Measurements from ENCODE around the gene INO80. TPM values are rescaled to one million over a fixed set of nuclear protein-coding genes. Genes with fewer than 3 reads are reported as not detected.

The INO80 gene
- total and polyA plus RNA-seq, 2 donors (not counting 1 experiment from before 2014, with no cell fraction given): 5.7 to 34.0 TPM

GRCh38 chr15:40949756-40950207, 166.3 kb downstream of the INO80 start:
- Histone ChIP-seq H3K79me2 (ENCODE audit: control insufficient read depth, insufficient read depth, low read length) (no peaks in the 10 kb centered on the region), H3K36me3 (ENCODE audit: control insufficient read depth, insufficient read depth, low read length) (no peaks in the 10 kb centered on the region), H2AFZ (ENCODE audit: low read length) (no peak overlapping the region), H3K27me3 (ENCODE audit: control insufficient read depth, insufficient read depth, low read length) (no peaks in the 10 kb centered on the region), H3K9me3 (ENCODE audit: control insufficient read depth, insufficient read depth, low read depth, low read length) (no peaks in the 10 kb centered on the region), H3K27ac (ENCODE audit: insufficient read depth, low read length) (no peak overlapping the region), H4K20me1 (ENCODE audit: control insufficient read depth, extremely low read depth, insufficient read depth, low read length) (no peaks in the 10 kb centered on the region), H3K4me2 (ENCODE audit: extremely low read depth, insufficient read depth, low read length) (no peak overlapping the region), H3K4me3 (replicated peaks in 1 of 4; ENCODE audit: control extremely low read depth in 1 of 4, insufficient read depth in 1 of 4, low read depth in 3 of 4, low read length in 4 of 4) (no peak overlapping the region), H3K4me1 (ENCODE audit: control insufficient read depth, extremely low read depth, insufficient read depth, low read length) (no peaks in the 10 kb centered on the region), H3K9ac (ENCODE audit: insufficient read depth, low read length) (no peak overlapping the region)
- TF ChIP-seq EZH2 (IDR thresholded peaks at IDR 0.05; ENCODE audit: low read length, missing control alignments) (no peak), CTCF (conservative IDR thresholded peaks at IDR 0.05 in 1 of 2, IDR thresholded peaks at IDR 0.05 in 1 of 2; ENCODE audit: low read depth in 1 of 2, low read length in 2 of 2) (no peak)
- no peak for DNase-seq (ENCODE audit: low read depth in 2 of 2)

GRCh38 chr15:40948706-40949473, 167.2 kb downstream of the INO80 start:
- Histone ChIP-seq H3K4me2 (ENCODE audit: extremely low read depth, insufficient read depth, low read length) (no peak overlapping the region), H2AFZ (ENCODE audit: low read length) (no peak overlapping the region), H3K79me2 (ENCODE audit: control insufficient read depth, insufficient read depth, low read length) (no peaks in the 10 kb centered on the region), H3K27ac (ENCODE audit: insufficient read depth, low read length) (no peak overlapping the region), H3K4me3 (replicated peaks in 1 of 4; ENCODE audit: control extremely low read depth in 1 of 4, insufficient read depth in 1 of 4, low read depth in 3 of 4, low read length in 4 of 4) (no peak overlapping the region), H3K27me3 (ENCODE audit: control insufficient read depth, insufficient read depth, low read length) (no peaks in the 10 kb centered on the region), H3K9ac (ENCODE audit: insufficient read depth, low read length) (no peak overlapping the region), H4K20me1 (ENCODE audit: control insufficient read depth, extremely low read depth, insufficient read depth, low read length) (no peaks in the 10 kb centered on the region), H3K4me1 (ENCODE audit: control insufficient read depth, extremely low read depth, insufficient read depth, low read length) (no peaks in the 10 kb centered on the region), H3K36me3 (ENCODE audit: control insufficient read depth, insufficient read depth, low read length) (no peaks in the 10 kb centered on the region), H3K9me3 (ENCODE audit: control insufficient read depth, insufficient read depth, low read depth, low read length) (no peaks in the 10 kb centered on the region)
- no peak for DNase-seq (ENCODE audit: low read depth in 2 of 2)
- TF ChIP-seq EZH2 (IDR thresholded peaks at IDR 0.05; ENCODE audit: low read length, missing control alignments): no peak
- TF ChIP-seq CTCF (conservative IDR thresholded peaks at IDR 0.05 in 1 of 2, IDR thresholded peaks at IDR 0.05 in 1 of 2; ENCODE audit: low read depth in 1 of 2, low read length in 2 of 2): no peak

GRCh38 chr15:40944510-40945296, 171.4 kb downstream of the INO80 start:
- H3K36me3 ChIP-seq (ENCODE audit: control insufficient read depth, insufficient read depth, low read length): no peaks in the 10 kb centered on the region
- H4K20me1 ChIP-seq (ENCODE audit: control insufficient read depth, extremely low read depth, insufficient read depth, low read length): no peaks in the 10 kb centered on the region
- H3K4me2 ChIP-seq (ENCODE audit: extremely low read depth, insufficient read depth, low read length): no peak overlapping the region
- H2AFZ ChIP-seq (ENCODE audit: low read length): no peak overlapping the region
- peaks cover 18% of the 10 kb centered on the region for H3K4me1 ChIP-seq (ENCODE audit: control insufficient read depth, extremely low read depth, insufficient read depth, low read length)
- no peak overlapping the region for H3K4me3 ChIP-seq (replicated peaks in 1 of 4; ENCODE audit: control extremely low read depth in 1 of 4, insufficient read depth in 1 of 4, low read depth in 3 of 4, low read length in 4 of 4)
- TF ChIP-seq EZH2 (IDR thresholded peaks at IDR 0.05; ENCODE audit: low read length, missing control alignments) (no peak), CTCF (conservative IDR thresholded peaks at IDR 0.05 in 1 of 2, IDR thresholded peaks at IDR 0.05 in 1 of 2; ENCODE audit: low read depth in 1 of 2, low read length in 2 of 2) (no peak)
- no peaks in the 10 kb centered on the region for H3K79me2 ChIP-seq (ENCODE audit: control insufficient read depth, insufficient read depth, low read length)
- H3K27me3 ChIP-seq (ENCODE audit: control insufficient read depth, insufficient read depth, low read length): no peaks in the 10 kb centered on the region
- H3K9ac ChIP-seq (ENCODE audit: insufficient read depth, low read length): no peak overlapping the region
- H3K27ac ChIP-seq (ENCODE audit: insufficient read depth, low read length): no peak overlapping the region
- no peaks in the 10 kb centered on the region for H3K9me3 ChIP-seq (ENCODE audit: control insufficient read depth, insufficient read depth, low read depth, low read length)
- DNase-seq (ENCODE audit: low read depth in 2 of 2): no peak

Data from fibroblast of lung (primary cell).